ENCODE measurements around the gene PRKAR1B. TPM values are rescaled to one million over a fixed set of nuclear protein-coding genes. Genes with fewer than 3 reads are reported as not detected.

The PRKAR1B gene
- total and polyA plus RNA-seq, 10 of the 15 experiments (the other 5 are each of a cell fraction or from before 2014, with no cell fraction given) = 1.4 to 45.6 (median 19.3) TPM

- no peaks in the 10 kb centered on the region for H4K20me1 ChIP-seq (ENCODE audit: control insufficient read depth, insufficient read depth)
- FAIRE-seq = no peak
- no TSS peak for BruUV-seq (replicated peaks)
- peaks cover 16% of the 10 kb centered on the region for H3K4me1 ChIP-seq (ENCODE audit: control insufficient read depth, insufficient read depth, low read length)
- intact Hi-C loops (cut with micrococcal nuclease; ENCODE audit: unreplicated experiment) (loop anchor here (10.0 kb wide), 2 partner anchors 195 to 355 kb away; partner anchors contain the start of gene GET4), in situ Hi-C loops (cut with MboI) (loop anchor here (5.0 kb wide), 1 partner anchor 68 kb away; no protein-coding TSS in a partner anchor)
- H3K27ac ChIP-seq (ENCODE audit: control insufficient read depth, insufficient read depth) = no peak within 1 kb of the TSS
- H3K27me3 ChIP-seq (replicated peaks in 1 of 2; ENCODE audit: control insufficient read depth in 2 of 2, insufficient read depth in 2 of 2, low read length in 1 of 2) = peaks cover 2 to 3% of the 10 kb centered on the region in 2 experiments
- ChIA-PET SMC1A (ENCODE audit: uncharacterized antibody, unreplicated experiment) (no interaction called here), RAD21 (ENCODE audit: unreplicated experiment) (interaction anchor here (1.0 to 1.2 kb wide), 4 partner anchors 29 to 118 kb away, joined by 3 read pairs; no protein-coding TSS in a partner anchor), POLR2A (interaction anchor here (0.6 to 1.1 kb wide), 3 partner anchors 13 to 196 kb away, joined by 3 read pairs; no protein-coding TSS in a partner anchor), CTCF (interaction anchor here (0.8 kb wide), 1 partner anchor 211 kb away, joined by 3 read pairs; no protein-coding TSS in a partner anchor)
- DNase-seq (ENCODE audit: low read depth, low spot score) = no peak
- H3K9me3 ChIP-seq (replicated peaks; ENCODE audit: control insufficient read depth, insufficient read depth, low read length) = no peaks in the 10 kb centered on the region
- H3K9ac ChIP-seq (ENCODE audit: control insufficient read depth, insufficient read depth, low read length) = no peak within 1 kb of the TSS
- H3K79me2 ChIP-seq (ENCODE audit: control insufficient read depth, insufficient read depth, low read length) = no peaks in the 10 kb centered on the region
- no peaks in the 10 kb centered on the region for H3K36me3 ChIP-seq (ENCODE audit: control insufficient read depth in 2 of 2, insufficient read depth in 2 of 2, low read length in 1 of 2)
- H3K4me2 ChIP-seq (ENCODE audit: control insufficient read depth, insufficient read depth) = peak within 1 kb of the TSS; percentile 59
- no peak within 1 kb of the TSS for H2AFZ ChIP-seq (ENCODE audit: control insufficient read depth, low read depth, low read length)
- peak within 1 kb of the TSS; percentile 64 for H3K4me3 ChIP-seq
- ATAC-seq = peak; percentile 57
- WGBS (ENCODE audit: insufficient coverage, insufficient replicate concordance, low lambda C conversion rate, missing lambda C conversion rate) = 1% methylated on average over 54 of the region's 132 CpGs
- TF ChIP-seq CTCF (IDR thresholded peaks at IDR 0.05 in 2 of 3, conservative IDR thresholded peaks at IDR 0.05 in 1 of 3; ENCODE audit: control insufficient read depth in 2 of 3, extremely low read depth in 1 of 3, insufficient read depth in 1 of 3, low read depth in 3 of 3, low read length in 3 of 3) (no peak), LARP7 (IDR thresholded peaks at IDR 0.05) (peak; percentile 55; the same call in 1 of the 2 replicates), DPF2 (IDR thresholded peaks at IDR 0.05) (peak; percentile 13; the same call in 1 of the 2 replicates), ZNF384 (IDR thresholded peaks at IDR 0.05; ENCODE audit: borderline replicate concordance, low read depth, low read length) (no peak), ZNF592 (IDR thresholded peaks at IDR 0.05) (no peak), YY1 (IDR thresholded peaks at IDR 0.05; ENCODE audit: low read depth, low read length) (no peak), BCLAF1 (IDR thresholded peaks at IDR 0.05) (no peak), BMI1 (IDR thresholded peaks at IDR 0.05; ENCODE audit: borderline replicate concordance) (no peak), IKZF1 (conservative IDR thresholded peaks at IDR 0.05) (0 out of 2 replicates have a peak, but pooled peaks have one; percentile 10), TCF12 (IDR thresholded peaks at IDR 0.05; ENCODE audit: low read depth, low read length) (0 out of 2 replicates have a peak, but pooled peaks have one; percentile 14), ZNF622 (IDR thresholded peaks at IDR 0.05) (no peak)
These were observed 207.3 kb downstream of the PRKAR1B start, which contains the start of gene PDGFA for GRCh38 chr7:519484-520390. TSS of gene PDGFA (minus strand) at chr7:519846. CDS start at chr7:519001, 845 bp downstream.

Data from GM12878 (cell line).